HepG2 (cell line): ENCODE results near the gene SHANK2. TPM values are rescaled to one million over a fixed set of nuclear protein-coding genes. Genes with fewer than 3 reads are reported as not detected.

Experiments used
- ATAC-seq: fragments of 200-7000 bp; cut with Tn5 transposase; 3 replicates; pipeline ENCODE4 v1.9.1; 2020; ENCODE audit warnings: mild to moderate bottlenecking, moderate library complexity
- BruUV-seq: library from RNA; stranded (reverse); fragments of 400-500 nt; replicated peaks from 2 replicates; lab custom pipeline; 2021; lab: Mats Ljungman, UMichigan
- CTCF ChIA-PET: fragments of 300-600 bp; formaldehyde crosslinking; extraction: SDS; loops from one replicate; lab custom pipeline; 2021; ENCODE audit warnings: low total read pairs, inconsistent platforms, low intra/inter-chr PET ratio; lab: Yijun Ruan, JAX
- POLR2A ChIA-PET: fragments of 350-600 bp; sonication (Branson Sonifier 250); formaldehyde crosslinking; loops from one replicate; lab custom pipeline; 2020; ENCODE audit warnings: antibody characterized with exemption, inconsistent platforms; lab: Yijun Ruan, JAX
- DNase-seq: peaks from one replicate; pipeline ENCODE4 v3.0.0-alpha.2; 2015; ENCODE audit warnings: low spot score
- FAIRE-seq: peaks from 3 replicates; lab custom pipeline; 2011; peaks lifted over from hg19 to GRCh38; lab: Jason Lieb, UNC
- H2AFZ ChIP-seq: one replicate; pipeline ENCODE4 v1.6.1; 2011; ENCODE audit warnings: low read length, inconsistent platforms
- H3K27ac ChIP-seq: fragments of 300-600 bp; 3 replicates; pipeline ENCODE4 v1.8.0; 2011; ENCODE audit warnings: mixed run types, mild to moderate bottlenecking, mixed read lengths, low read length, inconsistent platforms; ENCODE audit not compliant: insufficient read depth; ENCODE audit errors: extremely low read length
- H3K27me3 ChIP-seq, 2 experiments: fragments of 200-600 bp in 1 of 2; 2 replicates in 1 of 2; 3 replicates in 1 of 2; pipeline versions ENCODE4 v1.6.0 to v1.8.0; 2011; ENCODE audit warnings: low read length in 2 of 2, mild to moderate bottlenecking in 2 of 2, moderate library complexity in 2 of 2, inconsistent platforms in 1 of 2; ENCODE audit not compliant: insufficient read depth in 2 of 2, control insufficient read depth in 1 of 2
- H3K36me3 ChIP-seq, 2 experiments: fragments of 200-600 bp in 1 of 2; replicated peaks in 1 of 2; 2 replicates in 1 of 2; 3 replicates in 1 of 2; pipeline versions ENCODE4 v1.5.1 to v1.8.0; 2011; ENCODE audit warnings: low read length in 2 of 2, inconsistent platforms in 1 of 2; ENCODE audit not compliant: insufficient read depth in 2 of 2, control insufficient read depth in 1 of 2
- H3K4me1 ChIP-seq: 2 replicates; pipeline ENCODE4 v1.5.1; 2012; ENCODE audit warnings: low read length, inconsistent platforms; ENCODE audit not compliant: insufficient read depth
- H3K4me2 ChIP-seq: 2 replicates; pipeline ENCODE4 v1.6.0; 2011; ENCODE audit warnings: low read depth, low read length, inconsistent platforms
- H3K4me3 ChIP-seq, 3 experiments: fragments of 200-600 bp in 1 of 3; sonication (generic), shearing (Covaris generic) in 1 of 3; replicated peaks in 1 of 3; 2 replicates each; pipeline ENCODE4 v1.5.1; 2011 to 2016; ENCODE audit warnings: low read length in 3 of 3, inconsistent platforms in 2 of 3, low read depth in 2 of 3, mild to moderate bottlenecking in 2 of 3, control low read depth in 1 of 3, mixed read lengths in 1 of 3; ENCODE audit not compliant: insufficient read depth in 1 of 3
- H3K79me2 ChIP-seq: one replicate; pipeline ENCODE4 v1.6.1; 2011; ENCODE audit warnings: low read length, inconsistent platforms; ENCODE audit not compliant: insufficient read depth
- H3K9ac ChIP-seq: 2 replicates; pipeline ENCODE4 v1.6.0; 2011; ENCODE audit warnings: mild to moderate bottlenecking, low read depth, low read length, inconsistent platforms; ENCODE audit not compliant: insufficient read depth
- H3K9me3 ChIP-seq: 2 replicates; pipeline ENCODE4 v1.5.1; 2012; ENCODE audit warnings: mild to moderate bottlenecking, low read length
- H4K20me1 ChIP-seq: 2 replicates; pipeline ENCODE4 v1.6.0; 2011; ENCODE audit warnings: inconsistent platforms, mild to moderate bottlenecking, low read length, moderate library complexity; ENCODE audit not compliant: insufficient read depth
- ATF7 ChIP-seq, 2 experiments: fragments of 450-650 bp in 1 of 2; sonication (generic) in 1 of 2; formaldehyde crosslinking in 1 of 2; IDR thresholded peaks; 2 replicates each; pipeline versions ENCODE4 v1.4.0 to v1.6.1; 2016 to 2020; ENCODE audit warnings: antibody characterized with exemption in 1 of 2, mild to moderate bottlenecking in 1 of 2, missing genetic modification reagents in 1 of 2
- HDAC6 ChIP-seq: fragments of 200-600 bp; sonication (generic); IDR thresholded peaks from 2 replicates; pipeline ENCODE4 v1.7.0; 2017; ENCODE audit warnings: mild to moderate bottlenecking, antibody characterized with exemption, low read length, low read depth
- NFAT5 ChIP-seq: sonication (generic); formaldehyde crosslinking; IDR thresholded peaks from 2 replicates; pipeline ENCODE4 v1.4.0; 2020; ENCODE audit warnings: missing genetic modification reagents
- TIGD3 ChIP-seq: sonication (generic); formaldehyde crosslinking; IDR thresholded peaks from 2 replicates; pipeline ENCODE4 v1.5.1; 2020; ENCODE audit warnings: mild to moderate bottlenecking, missing genetic modification reagents, borderline replicate concordance
- ZBTB33 ChIP-seq: sonication (generic); formaldehyde crosslinking; IDR thresholded peaks from 2 replicates; pipeline ENCODE4 v1.4.0; 2020; ENCODE audit warnings: missing genetic modification reagents
- ZNF180 ChIP-seq: sonication (generic); formaldehyde crosslinking; IDR thresholded peaks from 2 replicates; pipeline ENCODE4 v1.4.0; 2020; ENCODE audit warnings: low read depth, missing genetic modification reagents, borderline replicate concordance
- ZNF7 ChIP-seq: IDR thresholded peaks from 2 replicates; pipeline ENCODE4 v1.6.1; 2016; ENCODE audit warnings: missing biosample characterization, missing genetic modification reagents
- ZNF816 ChIP-seq: sonication (generic); formaldehyde crosslinking; IDR thresholded peaks from 2 replicates; pipeline ENCODE4 v1.8.0; 2022; ENCODE audit warnings: missing genetic modification reagents, mild to moderate bottlenecking, borderline replicate concordance
- ZSCAN20 ChIP-seq: sonication (generic); formaldehyde crosslinking; IDR thresholded peaks from 2 replicates; pipeline ENCODE4 v1.4.0; 2020; ENCODE audit warnings: missing genetic modification reagents, mild to moderate bottlenecking, borderline replicate concordance
- whole genome bisulfite sequencing: methylation state at CpG from one replicate; pipeline ENCODE4 v1.1.6; 2017; ENCODE audit warnings: low lambda C conversion rate; 5-methylcytosine and 5-hydroxymethylcytosine counted together
- in situ Hi-C: cut with HindIII; loops from 2 replicates; pipeline ENCODE4 v1.10.0; 2017; ENCODE audit warnings: low pct_unique_long_range_greater_than_20kb; ENCODE audit not compliant: extremely low pct_ligation_motif_present
- intact Hi-C: fragments of 100-400 bp; cut with micrococcal nuclease; formaldehyde crosslinking; loops from one replicate; pipeline ENCODE4 v1.10.0; 2022; ENCODE audit not compliant: unreplicated experiment
- polyA plus RNA-seq, 8 experiments: library from polyadenylated mRNA; depleted of rRNA in 3 of 8; stranded (reverse) in 7 of 8; unstranded in 1 of 8; fragments of >200 nt; fragmentation: Illumina TruSeq in 4 of 8; extraction: Trizol in 4 of 8; gene quantifications; 2 replicates each; pipeline versions ENCODE4 v1.2.1 to v1.2.3, GENCODE V29; 2011 to 2016; ENCODE audit warnings: low read depth in 4 of 8, missing spikeins in 1 of 8, mixed read lengths in 1 of 8; ENCODE audit not compliant: insufficient read depth in 1 of 8
- total RNA-seq, 5 experiments: library from RNA; depleted of rRNA; stranded (reverse); fragments of >200 nt; fragmentation: Illumina TruSeq; extraction: Trizol; gene quantifications; 2 replicates each; pipeline ENCODE4 v1.2.3, GENCODE V29; 2016; ENCODE audit warnings: low read depth in 1 of 5

The SHANK2 gene
- total and polyA plus RNA-seq, 2 of the 13 experiments (the other 11 are each of a cell fraction or from before 2014, with no cell fraction given): 10.2 to 13.0 TPM

- no peak for DNase-seq
- H3K4me3 ChIP-seq: no peak overlapping the region
- H3K27me3 ChIP-seq: peaks cover 2 to 59% of the 10 kb centered on the region in 2 experiments
- H3K9me3 ChIP-seq: no peaks in the 10 kb centered on the region
- POLR2A ChIA-PET: no interaction called here
- H3K9ac ChIP-seq: no peak overlapping the region
- H3K27ac ChIP-seq: no peak overlapping the region
- no TSS peak for BruUV-seq
- no peak for FAIRE-seq
- no peaks in the 10 kb centered on the region for H3K36me3 ChIP-seq
- no peak for ATAC-seq
- H3K4me2 ChIP-seq: no peak overlapping the region
- intact Hi-C loops (no loop called here), in situ Hi-C loops (no loop called here)
- no peaks in the 10 kb centered on the region for H3K79me2 ChIP-seq
- 72% methylated on average over 4 of the region's 8 CpGs for WGBS
- CTCF ChIA-PET: no interaction called here
- H4K20me1 ChIP-seq: no peaks in the 10 kb centered on the region
- no peak overlapping the region for H2AFZ ChIP-seq
- peaks cover 52% of the 10 kb centered on the region for H3K4me1 ChIP-seq
- TF ChIP-seq ZNF816 (no peak), HDAC6 (no peak), ZSCAN20 (CRISPR knock-in tag) (no peak), ZBTB33 (CRISPR knock-in tag) (no peak), TIGD3 (CRISPR knock-in tag) (no peak), ZNF7 (no peak), ZNF180 (CRISPR knock-in tag) (no peak), NFAT5 (CRISPR knock-in tag) (no peak), ATF7 (IDR thresholded peaks at IDR 0.05) (no peak), ATF7 (CRISPR knock-in tag; IDR thresholded peaks at IDR 0.05) (no peak)
Observed at GRCh38 chr11:71298016-71298550, 45.7 kb upstream of the SHANK2 start.
